Choroid plexus epithelial cell (primary cell): ENCODE data around the gene FHOD3.

Experiments
- DNase-seq: peaks from one replicate; pipeline ENCODE4 v3.0.0-alpha.2; 2010; ENCODE audit warnings: low read depth
- H3K4me3 ChIP-seq: 2 replicates; pipeline ENCODE4 v1.5.1; 2011; ENCODE audit warnings: low read depth, mild to moderate bottlenecking, control low read depth, low read length, moderate library complexity
- CTCF ChIP-seq: conservative IDR thresholded peaks from 2 replicates; pipeline ENCODE4 v1.5.1; 2011; ENCODE audit warnings: low read depth, mild to moderate bottlenecking, control low read depth, inconsistent platforms, low read length, moderate library complexity

Gene FHOD3

GRCh38 chr18:36476433-36476832 is 178.9 kb downstream of the FHOD3 start:
- no peak overlapping the region for H3K4me3 ChIP-seq
- no peak for TF ChIP-seq CTCF
- DNase-seq: no peak

DNA sequence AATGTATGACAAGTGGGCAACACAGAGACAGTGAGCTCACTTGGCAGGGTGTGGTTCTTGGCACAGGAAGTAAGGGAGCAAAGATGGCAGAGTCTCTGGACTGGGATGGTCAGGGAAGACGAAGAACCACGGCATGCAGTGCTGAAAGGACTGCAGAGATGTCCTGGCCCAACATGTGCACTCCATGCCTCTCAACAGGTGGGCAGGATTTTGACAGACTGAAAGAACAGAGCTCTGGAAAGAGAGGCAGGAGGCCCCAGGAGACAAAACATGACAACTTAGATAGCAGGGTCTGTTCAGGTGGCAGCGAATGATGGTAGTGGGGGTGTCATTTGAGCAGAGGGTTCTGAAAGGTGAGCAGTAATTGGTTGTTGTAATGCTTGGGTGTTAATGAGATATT is 180.3 kb downstream of the FHOD3 start:
- DNase-seq: no peak
- TF ChIP-seq CTCF: no peak
- no peak overlapping the region for H3K4me3 ChIP-seq

GRCh38 chr18:36481201-36481657 is 183.7 kb downstream of the FHOD3 start:
- DNase-seq: no peak
- H3K4me3 ChIP-seq: no peak overlapping the region
- no peak for TF ChIP-seq CTCF

- H3K4me3 ChIP-seq: no peak overlapping the region
- no peak for DNase-seq
- TF ChIP-seq CTCF: no peak
These were observed 184.4 kb downstream of the FHOD3 start for GRCh38 chr18:36481935-36482334.

DNA sequence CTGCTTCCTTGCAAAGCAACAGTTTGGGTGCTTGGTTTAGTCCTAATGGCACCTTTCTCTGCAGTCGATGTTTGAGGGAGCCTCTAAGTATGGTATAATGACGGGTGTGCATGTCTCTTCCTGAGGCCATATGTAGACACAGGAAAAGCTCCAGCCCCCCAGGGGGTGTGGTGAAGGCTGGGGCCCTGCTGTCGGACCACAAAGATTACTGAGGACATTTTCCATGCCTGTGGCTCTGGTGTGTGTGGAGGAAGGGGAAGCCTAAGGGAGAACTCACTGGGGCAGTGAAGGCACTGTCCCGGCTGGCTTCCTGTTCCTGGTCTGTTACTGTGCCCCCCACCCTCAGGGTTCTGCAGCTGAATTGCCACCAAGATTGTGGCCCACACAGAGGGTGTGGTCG is 187.1 kb downstream of the FHOD3 start:
- no peak for DNase-seq
- H3K4me3 ChIP-seq: no peak overlapping the region
- TF ChIP-seq CTCF: no peak

GRCh38 chr18:36485772-36486171 is 188.3 kb downstream of the FHOD3 start:
- H3K4me3 ChIP-seq: no peak overlapping the region
- no peak for DNase-seq
- TF ChIP-seq CTCF: no peak

DNA sequence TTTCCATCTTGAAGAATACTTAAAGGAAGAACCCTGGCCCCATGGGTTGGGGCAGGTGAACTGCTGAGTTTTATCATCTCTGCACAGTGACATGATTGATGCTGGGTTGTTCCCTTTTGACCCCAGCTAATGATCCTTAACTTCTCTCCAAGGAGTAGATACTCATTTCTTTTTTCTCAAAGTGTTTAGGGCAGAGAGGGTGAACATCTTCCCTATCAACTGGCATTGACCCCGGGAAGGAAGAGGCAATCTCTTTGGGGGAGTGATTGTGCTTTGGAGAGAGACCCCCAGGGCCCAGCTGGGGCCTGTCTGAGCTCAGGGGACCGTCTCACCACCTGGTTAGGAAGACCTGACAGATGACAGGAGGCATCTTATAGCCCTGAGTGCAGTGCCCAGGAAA is 190.6 kb downstream of the FHOD3 start:
- H3K4me3 ChIP-seq: no peak overlapping the region
- no peak for TF ChIP-seq CTCF
- no peak for DNase-seq
